ENCODE results near the gene DCAF7. TPM values are rescaled to one million over a fixed set of nuclear protein-coding genes. Genes with fewer than 3 reads are reported as not detected.

Gene DCAF7
- total RNA-seq, 1 donor from 2014 or later, result 93.8 TPM

DNA sequence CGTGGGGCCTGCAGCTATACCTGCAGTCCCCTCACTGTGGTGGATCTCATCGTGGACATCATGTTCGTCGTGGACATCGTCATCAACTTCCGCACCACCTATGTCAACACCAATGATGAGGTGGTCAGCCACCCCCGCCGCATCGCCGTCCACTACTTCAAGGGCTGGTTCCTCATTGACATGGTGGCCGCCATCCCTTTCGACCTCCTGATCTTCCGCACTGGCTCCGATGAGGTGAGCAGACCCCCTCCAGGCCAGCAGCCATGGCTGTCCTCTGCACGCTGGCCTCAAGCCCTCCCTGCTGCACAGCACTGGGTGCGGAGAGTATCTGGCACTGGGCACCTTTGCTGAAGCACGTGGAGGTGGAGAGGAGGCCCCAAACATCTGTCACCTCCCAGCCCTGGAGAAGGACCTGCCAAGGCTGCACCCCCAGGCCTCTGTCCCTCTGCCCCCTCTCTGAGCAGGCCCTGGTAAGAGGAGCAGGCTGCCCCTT, 16.2 kb upstream of the DCAF7 start:
- H3K36me3 ChIP-seq, result no peaks in the 10 kb centered on the region
- ATAC-seq (no peak), DNase-seq (no peak)
- no peak overlapping the region for H3K4me3 ChIP-seq
- peaks cover 8% of the 10 kb centered on the region for H3K4me1 ChIP-seq
- TF ChIP-seq, protein P1, sequence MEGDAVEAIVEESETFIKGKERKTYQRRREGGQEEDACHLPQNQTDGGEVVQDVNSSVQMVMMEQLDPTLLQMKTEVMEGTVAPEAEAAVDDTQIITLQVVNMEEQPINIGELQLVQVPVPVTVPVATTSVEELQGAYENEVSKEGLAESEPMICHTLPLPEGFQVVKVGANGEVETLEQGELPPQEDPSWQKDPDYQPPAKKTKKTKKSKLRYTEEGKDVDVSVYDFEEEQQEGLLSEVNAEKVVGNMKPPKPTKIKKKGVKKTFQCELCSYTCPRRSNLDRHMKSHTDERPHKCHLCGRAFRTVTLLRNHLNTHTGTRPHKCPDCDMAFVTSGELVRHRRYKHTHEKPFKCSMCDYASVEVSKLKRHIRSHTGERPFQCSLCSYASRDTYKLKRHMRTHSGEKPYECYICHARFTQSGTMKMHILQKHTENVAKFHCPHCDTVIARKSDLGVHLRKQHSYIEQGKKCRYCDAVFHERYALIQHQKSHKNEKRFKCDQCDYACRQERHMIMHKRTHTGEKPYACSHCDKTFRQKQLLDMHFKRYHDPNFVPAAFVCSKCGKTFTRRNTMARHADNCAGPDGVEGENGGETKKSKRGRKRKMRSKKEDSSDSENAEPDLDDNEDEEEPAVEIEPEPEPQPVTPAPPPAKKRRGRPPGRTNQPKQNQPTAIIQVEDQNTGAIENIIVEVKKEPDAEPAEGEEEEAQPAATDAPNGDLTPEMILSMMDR (IDR thresholded peaks at IDR 0.05), result no peak
- intact Hi-C loops (cut with DNase I), result no loop called here
- no peaks in the 10 kb centered on the region for H3K9me3 ChIP-seq
- H3K27ac ChIP-seq, result no peak overlapping the region
- H3K27me3 ChIP-seq (ENCODE audit: low read depth), result peaks cover 16% of the 10 kb centered on the region

DNA sequence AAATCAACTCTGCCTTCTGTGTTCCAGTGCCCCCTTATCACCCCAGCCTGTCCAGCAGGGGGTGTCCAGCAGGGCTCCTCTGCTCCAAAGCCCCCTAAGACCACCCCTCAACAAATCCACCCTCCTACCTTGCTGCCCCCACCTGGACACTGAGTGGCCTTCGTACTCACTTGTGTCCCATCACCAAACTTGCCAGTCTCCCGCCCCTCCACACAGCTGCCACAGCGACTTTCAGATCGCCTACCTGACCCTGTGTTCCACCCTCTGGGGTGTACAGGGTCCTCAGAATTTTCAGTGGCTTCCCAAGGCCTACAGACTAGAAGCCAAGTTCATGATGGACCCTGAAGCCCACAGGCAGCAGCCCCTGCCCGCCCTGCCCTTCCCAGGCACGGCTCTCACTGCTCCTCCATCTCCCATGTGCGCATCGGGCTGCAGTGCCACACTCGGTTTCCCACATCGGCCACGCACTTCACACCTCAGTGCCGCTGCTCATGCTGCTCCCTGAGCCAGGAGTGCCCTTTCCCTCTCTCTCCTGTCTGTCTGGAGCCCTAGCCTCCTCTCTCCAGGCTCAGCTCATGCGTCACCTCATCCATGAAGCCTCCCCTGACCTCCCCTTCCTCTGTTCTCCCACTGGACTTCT, 15.3 kb upstream of the DCAF7 start:
- Histone ChIP-seq H3K36me3 (no peaks in the 10 kb centered on the region), H3K27me3 (ENCODE audit: low read depth) (peaks cover 24% of the 10 kb centered on the region), H3K4me1 (peaks cover 8% of the 10 kb centered on the region), H3K4me3 (no peak overlapping the region), H3K27ac (no peak overlapping the region), H3K9me3 (no peaks in the 10 kb centered on the region)
- ATAC-seq (no peak), DNase-seq (no peak)
- intact Hi-C loops (cut with DNase I), result no loop called here
- TF ChIP-seq, protein P1 (IDR thresholded peaks at IDR 0.05), result no peak

DNA sequence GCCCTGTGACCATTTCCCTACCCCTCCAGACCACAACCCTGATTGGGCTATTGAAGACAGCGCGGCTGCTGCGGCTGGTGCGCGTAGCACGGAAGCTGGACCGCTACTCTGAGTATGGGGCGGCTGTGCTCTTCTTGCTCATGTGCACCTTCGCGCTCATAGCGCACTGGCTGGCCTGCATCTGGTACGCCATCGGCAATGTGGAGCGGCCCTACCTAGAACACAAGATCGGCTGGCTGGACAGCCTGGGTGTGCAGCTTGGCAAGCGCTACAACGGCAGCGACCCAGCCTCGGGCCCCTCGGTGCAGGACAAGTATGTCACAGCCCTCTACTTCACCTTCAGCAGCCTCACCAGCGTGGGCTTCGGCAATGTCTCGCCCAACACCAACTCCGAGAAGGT, 14.6 kb upstream of the DCAF7 start:
- H3K4me1 ChIP-seq, result peaks cover 8% of the 10 kb centered on the region
- no peaks in the 10 kb centered on the region for H3K9me3 ChIP-seq
- intact Hi-C loops (cut with DNase I), result no loop called here
- H3K27ac ChIP-seq, result no peak overlapping the region
- H3K4me3 ChIP-seq, result no peak overlapping the region
- H3K27me3 ChIP-seq (ENCODE audit: low read depth), result peaks cover 25% of the 10 kb centered on the region
- DNase-seq (peak; percentile 46), ATAC-seq (no peak)
- TF ChIP-seq, protein P1 (IDR thresholded peaks at IDR 0.05), result no peak
- no peaks in the 10 kb centered on the region for H3K36me3 ChIP-seq

DNA sequence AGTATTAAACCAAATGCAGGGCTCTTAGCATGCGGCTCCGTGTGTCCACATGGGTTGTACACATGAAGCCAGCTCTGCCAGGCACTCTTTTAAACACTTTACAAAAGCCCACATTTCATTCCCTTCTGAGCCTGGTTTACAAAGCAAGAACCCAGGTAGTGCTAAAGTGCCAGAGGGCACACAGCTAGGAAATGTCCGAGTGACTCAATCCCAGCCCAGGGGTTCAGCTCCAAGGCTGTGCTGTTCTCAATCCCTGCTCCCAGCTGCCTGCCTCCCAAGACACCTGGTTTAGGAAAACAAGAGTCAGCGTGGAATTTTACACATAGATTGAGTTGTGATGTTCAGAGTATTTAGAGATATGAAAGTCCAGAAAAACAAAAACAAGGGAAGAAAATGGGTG, 13.3 kb upstream of the DCAF7 start:
- ATAC-seq (no peak), DNase-seq (peak; percentile 3)

DNA sequence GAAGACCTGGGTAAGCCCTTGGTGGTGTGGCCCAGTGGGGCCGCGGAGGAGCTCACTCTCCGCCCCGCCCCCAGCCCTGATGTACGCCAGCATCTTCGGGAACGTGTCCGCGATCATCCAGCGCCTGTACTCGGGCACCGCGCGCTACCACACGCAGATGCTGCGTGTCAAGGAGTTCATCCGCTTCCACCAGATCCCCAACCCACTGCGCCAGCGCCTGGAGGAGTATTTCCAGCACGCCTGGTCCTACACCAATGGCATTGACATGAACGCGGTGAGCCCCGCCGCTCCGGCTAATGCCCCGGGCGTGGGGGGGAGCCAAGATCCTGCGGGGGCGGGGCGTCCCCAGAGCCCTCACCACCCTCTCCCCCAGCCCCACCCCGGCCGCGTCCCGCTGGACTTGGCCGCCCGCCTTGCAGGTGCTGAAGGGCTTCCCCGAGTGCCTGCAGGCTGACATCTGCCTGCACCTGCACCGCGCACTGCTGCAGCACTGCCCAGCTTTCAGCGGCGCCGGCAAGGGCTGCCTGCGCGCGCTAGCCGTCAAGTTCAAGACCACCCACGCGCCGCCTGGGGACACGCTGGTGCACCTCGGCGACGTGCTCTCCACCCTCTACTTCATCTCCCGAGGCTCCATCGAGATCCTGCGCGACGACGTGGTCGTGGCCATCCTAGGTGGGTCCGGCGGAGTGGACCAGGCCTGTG, 12.1 kb upstream of the DCAF7 start:
- ATAC-seq, result peak; percentile 5 to 37

More for the DNA sequence above, 13.3 kb upstream of the DCAF7 start:
- Histone ChIP-seq H3K27me3 (ENCODE audit: low read depth) (peaks cover 25% of the 10 kb centered on the region), H3K9me3 (no peaks in the 10 kb centered on the region), H3K4me1 (peaks cover 8% of the 10 kb centered on the region), H3K27ac (no peak overlapping the region), H3K36me3 (no peaks in the 10 kb centered on the region), H3K4me3 (no peak overlapping the region)
- intact Hi-C loops (cut with DNase I), result no loop called here
- TF ChIP-seq, protein P1 (IDR thresholded peaks at IDR 0.05), result no peak

More for the DNA sequence above, 12.1 kb upstream of the DCAF7 start:
- Histone ChIP-seq H3K27me3 (ENCODE audit: low read depth) (peaks cover 25% of the 10 kb centered on the region), H3K4me1 (peaks cover 8% of the 10 kb centered on the region), H3K27ac (no peak overlapping the region), H3K9me3 (no peaks in the 10 kb centered on the region), H3K36me3 (no peaks in the 10 kb centered on the region), H3K4me3 (peak overlapping the region; percentile 5)
- intact Hi-C loops (cut with DNase I), result no loop called here
- peak; percentile 41 for DNase-seq
- TF ChIP-seq, protein P1 (IDR thresholded peaks at IDR 0.05), result no peak
